ENCODE results near the gene LRRC74A.

Gene LRRC74A

GRCh38 chr14:76826122-76826521 lies at the start of gene LRRC74A:
Gene LRRC74A (plus strand): TSS chr14:76826408. CDS start chr14:76826698, 290 bp downstream.
- peak in 1 of 2 donors; percentile 45 for ATAC-seq

DNA sequence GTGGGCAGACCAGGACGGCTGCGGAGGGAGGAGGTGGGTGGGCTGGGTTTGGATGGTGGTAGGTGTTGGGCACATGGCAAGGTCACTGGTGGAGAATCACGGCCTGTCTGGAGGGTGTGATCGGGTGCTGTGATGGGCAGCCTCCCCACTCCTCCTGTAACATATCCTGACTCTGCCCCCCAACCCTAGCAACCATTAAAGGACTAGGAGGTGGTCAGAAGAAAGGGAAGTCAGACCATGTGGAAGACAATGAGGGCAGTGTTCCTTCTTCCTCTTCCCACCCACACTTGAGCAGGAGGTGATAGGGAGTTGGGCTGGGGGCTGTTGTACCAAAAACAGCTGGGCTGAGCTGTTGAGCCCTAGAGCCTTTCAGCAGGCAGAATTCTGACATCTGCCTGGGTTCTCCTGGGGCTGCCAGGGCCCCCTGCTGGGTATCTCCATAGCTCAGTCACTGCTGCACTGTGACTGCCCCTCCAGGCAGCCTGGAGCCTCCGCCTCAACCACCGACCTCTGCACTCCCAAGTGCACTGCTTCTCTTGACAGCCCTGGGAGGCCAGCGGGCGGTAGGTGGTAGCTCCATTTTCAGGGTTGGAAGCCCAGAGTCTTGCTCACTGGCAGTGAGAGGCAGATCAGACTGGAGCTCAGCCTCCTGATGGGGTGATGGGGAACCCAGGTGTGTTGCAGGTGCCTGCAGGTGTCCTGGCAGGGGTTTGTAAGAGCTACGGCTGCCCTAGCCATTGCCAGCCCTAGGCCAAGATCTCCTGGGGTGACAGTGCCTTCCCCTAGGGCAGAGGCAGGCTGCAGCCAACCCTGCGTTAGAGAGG lies 49.6 kb upstream of the LRRC74A start:
- no peak for ATAC-seq

- no peak for ATAC-seq
Observed at GRCh38 chr14:76777721-76778120, 48.5 kb upstream of the LRRC74A start.

- ATAC-seq: no peak
Observed at GRCh38 chr14:76778546-76779215, 47.5 kb upstream of the LRRC74A start.

DNA sequence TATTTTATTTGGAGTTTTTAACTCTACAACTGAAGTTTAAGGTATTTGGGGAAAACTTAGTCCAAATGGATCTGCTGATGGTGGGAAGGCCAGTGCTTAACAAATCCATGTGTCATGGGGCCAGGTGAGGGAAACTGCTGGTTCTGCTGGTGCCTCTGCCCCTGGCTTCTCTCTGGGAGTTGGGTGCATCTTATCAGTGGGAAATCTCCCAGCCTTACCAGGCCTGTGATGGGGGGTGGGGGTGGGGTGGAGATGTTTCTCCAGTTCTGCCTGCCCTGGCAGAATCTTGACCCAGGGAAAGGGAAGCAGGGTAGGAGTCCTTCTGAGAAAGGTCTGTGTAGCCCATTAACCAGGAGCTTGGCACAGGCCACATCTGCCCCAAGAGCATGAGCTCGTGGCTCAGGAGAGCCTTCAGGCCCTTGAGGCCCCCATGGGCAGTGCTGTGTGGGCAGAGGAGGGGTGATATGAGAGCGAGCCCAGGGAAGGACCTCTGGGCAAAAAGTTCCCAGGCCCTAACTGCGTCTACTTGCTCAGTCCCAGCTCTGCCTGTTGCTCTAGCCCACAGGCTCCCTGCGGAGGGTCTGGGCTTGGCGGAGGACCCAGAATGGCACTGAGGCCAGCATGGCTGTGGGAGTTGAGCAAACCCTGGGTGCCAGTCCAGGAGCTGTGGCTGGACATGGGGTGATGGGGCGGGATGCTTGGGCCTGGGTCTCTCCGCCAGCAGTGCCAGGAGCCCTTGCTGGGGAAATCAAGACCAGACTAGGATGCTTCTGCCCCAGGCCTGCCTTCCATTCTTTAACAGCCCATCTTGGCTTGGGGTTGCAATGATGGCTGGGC lies 46.8 kb upstream of the LRRC74A start:
- ATAC-seq: no peak

GRCh38 chr14:76780058-76780345 lies 46.2 kb upstream of the LRRC74A start:
- ATAC-seq: no peak

DNA sequence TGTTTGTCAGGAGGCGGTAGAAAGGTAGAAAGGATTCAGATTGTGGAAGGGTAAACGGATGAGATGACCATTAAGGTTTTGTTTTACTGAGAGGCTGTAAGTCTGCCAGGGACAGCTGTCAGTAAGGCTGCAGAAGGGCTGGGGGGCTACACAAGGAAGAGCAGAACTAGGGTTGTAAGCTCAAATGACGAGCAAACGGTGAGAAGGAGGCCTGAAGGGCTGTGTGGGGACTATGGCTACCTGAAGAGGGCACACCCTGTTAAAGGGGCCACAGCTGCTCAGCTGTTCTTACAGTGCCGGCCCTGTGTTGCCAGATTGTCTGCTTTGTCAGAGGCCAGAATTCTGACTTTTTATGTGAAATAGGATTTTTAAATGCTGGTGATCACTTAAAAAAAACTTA lies 45.8 kb upstream of the LRRC74A start:
- ATAC-seq: no peak

DNA sequence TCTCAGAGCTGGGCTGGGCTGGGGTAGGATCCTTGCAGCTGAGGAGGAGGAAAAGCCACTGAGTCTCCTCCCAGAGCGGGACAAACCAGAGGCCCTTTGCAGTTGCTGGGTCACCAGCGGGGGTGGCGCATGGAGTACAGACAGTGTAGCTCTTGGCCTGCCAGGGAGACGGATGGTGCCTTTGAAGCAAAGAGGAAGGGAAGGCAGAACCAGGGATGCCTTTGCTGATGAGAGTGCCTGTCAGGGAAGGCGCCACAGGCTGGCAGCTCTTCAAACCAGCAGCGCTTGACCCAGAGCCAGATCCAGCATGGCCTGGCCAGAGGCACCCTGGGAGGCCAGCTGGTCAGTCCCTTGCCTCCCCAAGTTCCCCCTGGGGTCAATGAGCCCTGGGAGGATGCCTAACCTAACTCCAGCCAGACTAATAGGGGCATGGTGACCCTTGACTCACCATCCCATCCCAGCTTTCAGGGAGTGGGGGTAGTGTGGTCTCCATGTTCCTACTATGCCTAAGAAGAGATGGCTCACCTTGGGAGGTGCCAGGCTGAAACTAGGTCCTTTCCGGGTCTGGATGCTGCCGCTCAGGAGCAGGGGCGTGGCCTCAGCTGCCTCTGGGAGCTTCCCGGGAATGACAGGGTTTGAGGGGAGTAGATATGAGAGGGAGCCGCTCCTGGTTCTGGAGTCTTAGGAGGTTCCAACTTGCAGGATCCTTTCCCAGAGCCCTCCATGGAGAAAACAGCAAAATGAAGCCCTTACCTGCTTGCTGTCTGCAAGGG lies 45.1 kb upstream of the LRRC74A start:
- no peak for ATAC-seq

DNA sequence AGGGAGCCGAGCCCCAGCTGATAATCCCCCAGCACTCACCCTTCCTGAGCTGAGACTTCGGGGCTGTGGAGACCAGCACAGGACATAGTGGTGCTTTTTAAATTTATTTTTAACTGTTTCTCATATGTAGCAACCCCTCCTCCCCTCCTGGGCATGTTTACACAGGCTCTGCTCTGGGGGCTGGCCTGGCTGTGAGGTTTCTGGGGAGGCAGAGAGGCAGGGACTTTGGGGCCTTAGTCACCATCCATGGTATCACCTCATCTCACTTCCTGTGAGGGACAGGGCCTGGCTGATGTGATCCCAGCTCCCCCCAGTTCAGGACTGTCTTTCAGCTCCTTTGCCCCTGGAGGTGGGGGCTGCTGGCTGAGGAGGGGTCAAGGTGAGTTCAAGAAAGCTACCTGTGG lies 44.6 kb upstream of the LRRC74A start:
- ATAC-seq: no peak

- no peak for ATAC-seq
Observed at GRCh38 chr14:76782115-76782884, 43.9 kb upstream of the LRRC74A start.

GRCh38 chr14:76782885-76783566 lies 43.2 kb upstream of the LRRC74A start:
- ATAC-seq: peak; percentile 19 to 57

GRCh38 chr14:76784266-76784874 lies 41.8 kb upstream of the LRRC74A start:
- ATAC-seq: no peak

- peak; percentile 66 to 77 for ATAC-seq
Observed at GRCh38 chr14:76784881-76785280, 41.3 kb upstream of the LRRC74A start.

- no peak for ATAC-seq
Observed at GRCh38 chr14:76786601-76787000, 39.6 kb upstream of the LRRC74A start.

- ATAC-seq: no peak
Observed at GRCh38 chr14:76792422-76792821, 33.8 kb upstream of the LRRC74A start.

- ATAC-seq: no peak
Observed at GRCh38 chr14:76793324-76793723, 32.9 kb upstream of the LRRC74A start.

DNA sequence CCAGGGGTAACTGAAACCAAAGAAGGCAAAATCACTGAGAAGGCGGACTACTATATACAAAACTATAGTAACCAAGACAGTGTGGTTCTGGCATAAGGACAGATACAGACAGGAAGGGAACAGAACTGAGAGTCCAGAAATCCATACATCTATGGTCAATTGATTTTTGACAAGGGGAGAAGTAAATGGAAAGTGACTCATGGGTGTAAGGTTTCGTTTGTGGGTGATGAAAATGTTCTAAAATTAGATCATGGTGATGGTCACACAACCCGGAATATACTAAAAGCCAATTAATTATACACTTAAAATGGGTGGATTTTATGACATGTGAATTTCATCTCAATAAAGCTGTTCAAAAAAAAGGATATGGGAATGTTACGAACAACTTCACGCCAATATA lies 32.3 kb upstream of the LRRC74A start:
- ATAC-seq: no peak

GRCh38 chr14:76806446-76806845 lies 19.8 kb upstream of the LRRC74A start:
- no peak for ATAC-seq

DNA sequence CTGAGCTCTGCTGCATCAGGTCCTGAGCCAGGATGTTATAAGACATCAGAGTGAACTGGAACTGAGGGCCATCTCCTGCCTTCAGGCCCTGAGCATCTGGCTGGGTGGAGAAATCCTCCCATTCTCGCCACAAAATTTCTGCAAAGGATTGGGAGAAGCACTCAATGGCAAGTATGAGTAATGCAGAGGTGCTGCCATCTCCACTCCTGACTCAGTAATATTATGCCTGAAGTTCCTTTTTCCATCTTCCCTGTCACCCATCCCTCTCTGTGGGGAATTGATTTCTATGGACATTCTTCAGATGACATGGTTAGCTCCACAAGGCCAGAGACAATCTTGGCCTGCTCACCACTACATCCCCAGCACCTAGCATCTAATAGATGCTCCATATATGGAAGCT lies 18.2 kb upstream of the LRRC74A start:
- ATAC-seq: no peak

- no peak for ATAC-seq
Observed at GRCh38 chr14:76808990-76809389, 17.2 kb upstream of the LRRC74A start.

GRCh38 chr14:76810525-76810924 lies 15.7 kb upstream of the LRRC74A start:
- ATAC-seq: no peak
